SK-MEL-5 (cell line): ENCODE data around the gene C13orf46. TPM values are rescaled to one million over a fixed set of nuclear protein-coding genes. Genes with fewer than 3 reads are reported as not detected.

Experiments used
- DNase-seq: peaks from one replicate; pipeline ENCODE4 v3.0.0-alpha.2; 2016; ENCODE audit warnings: low read depth, low spot score
- in situ Hi-C: cut with HindIII; loops from 2 replicates; pipeline ENCODE4 v1.10.0; 2016; ENCODE audit warnings: low sequenced_read_pairs, high pct_unique_total_duplicates, low pct_unique_long_range_greater_than_20kb
- total RNA-seq: library from RNA; depleted of rRNA; stranded (reverse); fragments of >200 nt; shearing (Covaris generic); gene quantifications from 2 replicates; pipeline ENCODE4 v1.2.3, GENCODE V29; 2014

The C13orf46 gene
- total RNA-seq, 1 experiment from 2014 or later = not detected

DNA sequence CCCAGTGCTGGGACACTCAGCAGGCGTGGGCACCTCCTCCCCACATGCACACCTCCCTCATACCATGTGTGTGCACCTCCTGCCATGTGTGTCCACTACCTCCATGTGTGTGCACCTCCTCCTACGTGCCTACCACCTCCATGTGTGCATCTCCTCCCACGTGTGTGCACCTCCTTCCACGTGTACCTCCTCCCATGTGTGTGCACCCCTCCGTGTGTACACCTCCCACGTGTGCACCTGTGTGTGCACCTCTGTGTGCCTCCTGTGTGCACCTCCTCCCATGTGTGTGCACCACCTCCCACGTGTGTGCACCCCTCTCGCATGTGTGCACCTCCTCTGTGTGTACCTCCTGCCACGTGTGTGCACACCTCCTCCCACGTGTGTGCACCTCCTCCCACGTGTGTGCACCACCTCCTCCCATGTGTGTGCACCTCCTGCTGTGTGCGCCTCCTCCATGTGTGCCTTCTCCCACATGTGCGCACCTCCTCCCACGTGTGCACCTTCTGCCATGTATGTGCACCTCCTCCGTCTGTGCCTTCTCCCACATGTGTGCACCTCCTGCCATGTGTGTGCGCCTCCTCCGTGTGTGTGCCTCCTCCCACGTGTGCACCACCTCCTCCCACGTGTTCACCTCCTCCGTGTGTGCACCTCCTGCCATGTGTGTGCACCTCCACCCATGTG is 6.1 kb upstream of the C13orf46 start:
- DNase-seq = no peak
- in situ Hi-C loops = no loop called here

DNA sequence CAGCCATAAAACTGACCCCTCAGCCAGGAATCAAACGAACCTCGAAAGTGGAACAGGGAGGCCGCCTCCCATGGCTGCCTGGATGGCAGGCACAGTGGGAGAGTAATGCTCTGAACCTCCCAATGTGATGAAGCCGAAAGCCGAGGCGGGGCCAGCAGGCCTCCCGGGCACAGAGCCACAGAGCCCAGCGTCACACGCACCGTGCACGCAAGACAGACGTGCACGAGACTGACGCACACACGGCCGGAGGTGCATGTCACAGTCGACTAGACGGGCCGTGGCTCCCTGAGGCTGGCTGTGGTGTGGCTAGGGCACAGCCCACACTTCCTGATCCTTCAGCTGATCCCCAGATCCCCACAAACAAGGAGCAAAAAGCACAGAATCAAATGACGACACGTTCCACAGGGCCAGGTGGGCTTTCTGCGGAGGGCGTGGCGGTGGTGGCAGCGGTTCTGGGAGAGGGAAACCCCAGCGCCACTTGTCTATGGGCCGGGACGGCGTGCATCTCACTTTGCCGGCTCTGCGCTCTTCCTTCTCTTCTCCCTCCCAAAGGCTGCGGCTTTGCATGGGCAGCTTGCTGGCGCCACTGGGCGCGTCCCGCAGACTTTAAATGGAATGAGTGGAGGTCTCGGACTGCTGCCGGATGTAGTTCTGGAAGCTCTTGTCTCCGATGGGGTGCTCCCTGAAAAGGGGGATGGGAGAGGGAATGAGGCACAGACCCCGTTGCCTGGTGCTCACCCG is 5.0 kb upstream of the C13orf46 start:
- DNase-seq = no peak
- in situ Hi-C loops = no loop called here

DNA sequence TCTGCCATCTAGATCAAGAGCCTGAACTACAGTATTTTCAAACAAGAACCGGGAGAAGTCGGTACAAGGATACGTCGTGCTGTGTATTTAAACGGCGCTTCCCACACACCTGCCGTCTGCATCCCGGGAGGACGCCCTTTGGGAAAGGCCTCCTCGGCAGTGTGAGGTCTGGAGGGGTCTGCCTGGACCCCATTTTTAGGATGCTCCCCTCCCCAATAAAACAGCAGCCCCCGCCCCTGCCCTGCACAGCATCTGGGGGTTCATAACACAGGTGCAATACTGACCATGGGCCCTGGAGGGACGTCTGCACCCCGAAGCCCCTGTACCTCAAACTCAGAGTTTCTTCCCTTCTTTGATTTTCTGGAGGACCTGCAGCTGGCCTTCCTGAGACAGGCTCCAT is 4.1 kb upstream of the C13orf46 start:
- in situ Hi-C loops = no loop called here
- DNase-seq = no peak

DNA sequence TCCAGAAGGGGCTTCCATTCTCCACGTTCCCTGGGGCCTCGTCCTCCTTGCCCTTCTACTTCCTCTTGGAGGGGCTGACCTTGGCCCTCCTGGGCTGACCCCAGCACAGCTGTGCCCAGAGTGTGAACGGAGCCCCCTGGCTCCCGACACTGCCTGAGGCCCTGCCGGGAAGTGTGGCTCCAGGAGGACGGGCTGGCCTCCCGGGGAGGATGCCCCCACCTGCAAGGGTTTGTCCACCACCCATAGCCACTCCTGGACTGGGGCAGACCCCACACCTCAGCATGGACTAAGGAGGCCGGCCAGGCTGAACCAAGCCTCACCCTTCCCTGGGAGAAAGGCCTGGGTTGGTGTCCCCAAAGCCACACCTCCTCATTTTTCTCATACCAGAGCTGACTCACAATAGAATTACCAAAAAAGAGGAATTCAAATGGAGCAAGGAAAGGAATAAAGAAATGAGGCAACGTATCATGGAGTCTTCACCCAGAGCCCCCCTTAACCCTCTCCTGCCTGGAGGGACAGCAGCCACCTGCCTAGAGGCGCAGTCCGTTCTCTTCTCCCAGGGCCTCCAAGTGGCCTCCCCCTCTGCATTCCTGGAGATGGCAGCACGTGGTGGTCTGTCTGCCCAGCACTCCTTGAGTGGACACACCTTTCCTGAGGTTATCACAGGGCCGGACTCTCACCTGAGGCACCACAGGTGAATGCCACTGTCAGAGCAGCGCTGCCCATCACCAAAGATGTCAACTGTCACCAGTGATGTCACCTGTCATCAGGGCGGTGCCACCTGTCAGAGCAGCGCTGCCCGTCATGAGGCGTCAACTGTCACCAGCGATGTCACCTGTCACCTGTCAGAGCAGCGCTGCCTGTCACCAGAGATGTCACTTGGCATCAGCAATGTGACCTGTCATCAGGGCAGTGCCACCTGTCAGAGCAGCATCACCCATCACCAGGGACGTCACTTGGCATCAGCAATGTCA is 3.1 kb upstream of the C13orf46 start:
- no peak for DNase-seq
- in situ Hi-C loops = no loop called here

DNA sequence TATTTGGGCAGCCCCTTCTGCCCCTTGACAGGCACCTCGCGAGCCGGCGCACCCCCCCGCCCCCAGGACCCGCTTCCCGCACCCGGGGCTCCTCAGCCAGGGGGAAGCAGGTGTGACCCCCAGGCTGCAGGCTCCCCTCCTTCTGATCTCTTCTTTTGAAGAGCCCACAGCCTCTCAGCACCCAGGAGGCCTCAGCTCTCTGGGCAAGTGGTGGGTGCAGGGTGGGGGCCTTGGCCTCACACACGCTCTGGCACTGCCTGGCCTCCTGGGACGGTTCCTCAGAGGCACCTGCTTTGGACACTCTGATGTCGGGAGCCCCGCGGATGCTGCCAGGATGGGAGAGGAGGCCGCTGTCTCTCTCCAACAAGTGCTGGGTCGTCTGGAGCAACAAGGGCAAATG is 1.5 kb upstream of the C13orf46 start:
- DNase-seq = no peak
- in situ Hi-C loops = no loop called here

DNA sequence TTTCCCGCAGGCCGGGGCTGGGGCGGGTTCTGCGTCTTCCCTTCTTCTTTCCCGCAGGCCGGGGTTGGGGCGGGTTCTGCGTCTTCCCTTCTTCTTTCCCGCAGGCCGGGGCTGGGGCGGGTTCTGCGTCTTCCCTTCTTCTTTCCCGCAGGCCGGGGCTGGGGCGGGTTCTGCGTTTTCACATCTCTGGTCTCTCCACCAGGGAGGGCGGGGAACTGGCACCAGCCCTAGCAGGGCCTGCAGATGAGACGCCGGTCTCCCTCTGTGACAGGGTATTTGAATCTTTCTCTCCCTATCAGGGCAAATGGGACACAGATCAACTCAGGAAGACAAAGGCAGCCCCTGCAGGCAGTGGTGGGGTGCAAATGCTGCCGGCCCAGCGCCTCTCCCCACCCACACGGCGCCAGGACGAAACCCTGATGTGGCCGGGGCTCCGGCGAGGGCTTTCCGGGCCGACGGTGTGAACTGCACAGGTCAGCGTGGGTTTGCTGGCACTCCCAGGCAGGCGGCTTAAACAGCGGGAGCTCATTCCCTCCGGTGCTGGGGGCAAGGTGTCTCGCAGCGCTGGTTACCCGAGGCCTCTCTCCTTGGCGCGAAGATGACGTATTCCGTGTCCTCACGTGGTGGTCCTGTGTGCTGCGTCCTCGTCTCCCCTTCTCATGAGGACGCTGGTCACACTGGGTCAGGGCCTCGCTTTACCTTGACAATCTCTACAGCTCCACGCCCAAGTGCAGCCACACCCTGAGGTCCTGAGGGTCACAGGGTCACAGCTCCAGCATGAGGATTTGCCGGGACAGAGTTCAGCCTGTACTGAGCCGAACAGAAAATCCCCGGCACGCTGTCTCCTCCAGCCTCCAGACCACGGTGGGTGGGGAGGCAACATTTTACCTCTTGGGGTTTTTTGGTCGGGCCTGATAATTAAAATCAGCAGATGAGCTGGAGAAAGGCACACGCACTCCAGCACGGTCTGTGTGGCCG is 717 bp upstream of the C13orf46 start:
- in situ Hi-C loops = no loop called here
- no peak for DNase-seq

DNA sequence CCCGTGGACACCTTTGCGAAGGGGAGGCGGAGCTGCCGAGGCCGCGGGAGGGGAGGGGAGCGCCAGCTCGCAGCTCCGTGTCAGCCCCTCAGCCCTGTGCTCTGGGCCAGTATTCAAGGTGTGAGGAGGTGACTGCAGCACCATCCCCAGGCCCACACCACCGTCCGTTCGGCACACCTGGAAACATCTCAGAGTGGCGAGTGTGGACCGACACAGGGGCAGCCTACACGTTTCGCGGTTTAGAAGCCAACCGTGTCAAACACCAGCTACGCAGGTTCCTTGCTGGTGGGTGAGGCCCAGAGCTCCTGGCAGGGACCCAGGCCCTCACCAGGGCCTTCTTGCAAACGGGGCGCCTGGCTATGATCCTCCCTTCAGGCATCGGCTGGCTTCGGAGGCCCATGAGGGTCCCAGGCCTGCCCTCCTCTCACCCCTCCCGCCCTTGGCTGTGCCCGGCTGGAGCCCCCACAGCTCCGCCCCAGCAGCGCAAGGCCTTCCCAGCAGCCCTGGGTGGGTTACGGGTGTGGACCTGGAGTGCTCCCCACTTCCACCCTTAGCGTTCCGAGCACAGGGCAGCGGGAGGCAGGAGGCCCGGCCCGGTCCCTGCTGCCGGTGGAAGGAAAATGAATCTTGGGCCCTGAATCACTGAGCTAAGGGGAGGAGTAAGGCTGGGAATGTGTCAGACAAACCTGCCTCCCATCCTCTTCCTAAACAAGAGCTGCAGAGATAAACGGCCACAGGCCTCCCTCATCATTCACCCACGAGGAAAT is 1.2 kb downstream of the C13orf46 start:
- no peak for DNase-seq

DNA sequence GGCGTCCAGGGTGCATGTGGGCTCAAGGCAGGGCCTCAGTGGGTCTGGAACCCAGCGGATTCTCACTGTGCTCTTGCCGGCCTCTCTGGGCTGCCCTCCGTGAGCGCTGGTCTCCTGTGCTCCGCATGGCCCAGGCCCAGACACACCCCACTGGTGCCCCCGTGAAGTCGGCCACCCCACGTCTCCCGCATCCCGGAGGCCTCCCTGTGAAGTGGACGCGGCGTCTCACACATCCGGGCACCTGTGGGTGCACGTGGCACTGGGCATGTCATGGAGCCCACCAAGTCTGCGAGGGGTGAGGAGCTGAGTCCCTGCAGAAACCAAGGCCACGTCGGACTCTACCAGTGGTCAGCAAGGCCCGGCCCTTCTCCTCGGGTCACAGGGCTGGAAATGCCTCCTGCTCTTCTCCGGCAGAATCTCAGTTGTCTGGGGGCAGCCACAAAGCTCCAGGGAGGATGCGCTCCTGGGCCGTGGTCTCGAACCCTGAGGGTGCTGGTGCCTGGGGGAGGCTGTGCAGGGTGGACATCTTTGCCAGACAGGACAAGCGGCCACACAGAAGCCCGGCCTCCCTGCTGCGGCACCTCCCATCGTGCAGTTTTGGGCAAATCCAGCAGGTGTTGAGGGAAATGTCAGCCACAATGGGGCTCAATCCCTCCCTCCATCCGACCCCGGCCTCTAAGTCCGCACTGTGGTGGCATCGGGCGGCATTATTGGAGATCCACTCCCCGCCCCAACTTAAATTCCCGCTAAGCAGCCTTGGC is 2.2 kb downstream of the C13orf46 start:
- DNase-seq = no peak

More for the DNA sequence above, 1.2 kb downstream of the C13orf46 start:
- in situ Hi-C loops = no loop called here

DNA sequence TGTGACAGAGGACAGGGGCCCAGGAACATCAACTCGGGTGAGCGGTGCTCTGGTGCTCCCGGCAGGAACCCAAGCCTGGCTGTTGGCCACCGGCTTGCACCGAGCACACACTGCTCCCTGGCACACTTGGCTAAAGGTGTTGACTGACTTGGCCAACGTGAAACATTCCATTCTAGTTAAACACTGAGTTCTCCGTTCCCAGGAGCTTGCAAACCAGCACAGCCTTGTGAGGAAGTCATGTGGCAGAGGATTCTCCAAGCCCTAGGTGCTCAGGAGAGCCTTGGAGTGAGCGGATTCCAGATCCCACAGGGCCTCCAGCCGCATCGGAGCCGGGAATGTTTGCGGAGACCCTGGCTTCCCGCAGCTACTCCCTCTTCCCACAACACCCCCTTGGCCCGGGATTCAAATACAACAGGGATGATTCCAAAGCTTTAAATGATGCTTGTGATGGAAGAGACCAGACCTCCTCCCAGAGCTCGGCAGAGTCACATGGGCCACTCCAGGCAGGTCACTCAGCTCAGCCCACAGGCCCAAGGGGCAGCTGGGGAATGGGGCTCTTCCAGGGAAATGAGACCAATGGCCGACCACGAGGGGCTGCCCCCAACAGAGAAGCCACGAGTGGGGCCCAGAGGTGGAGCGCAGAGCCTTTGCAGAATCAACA is 2.9 kb downstream of the C13orf46 start:
- DNase-seq = no peak
- in situ Hi-C loops = no loop called here

More for the DNA sequence above, 2.2 kb downstream of the C13orf46 start:
- in situ Hi-C loops = no loop called here

DNA sequence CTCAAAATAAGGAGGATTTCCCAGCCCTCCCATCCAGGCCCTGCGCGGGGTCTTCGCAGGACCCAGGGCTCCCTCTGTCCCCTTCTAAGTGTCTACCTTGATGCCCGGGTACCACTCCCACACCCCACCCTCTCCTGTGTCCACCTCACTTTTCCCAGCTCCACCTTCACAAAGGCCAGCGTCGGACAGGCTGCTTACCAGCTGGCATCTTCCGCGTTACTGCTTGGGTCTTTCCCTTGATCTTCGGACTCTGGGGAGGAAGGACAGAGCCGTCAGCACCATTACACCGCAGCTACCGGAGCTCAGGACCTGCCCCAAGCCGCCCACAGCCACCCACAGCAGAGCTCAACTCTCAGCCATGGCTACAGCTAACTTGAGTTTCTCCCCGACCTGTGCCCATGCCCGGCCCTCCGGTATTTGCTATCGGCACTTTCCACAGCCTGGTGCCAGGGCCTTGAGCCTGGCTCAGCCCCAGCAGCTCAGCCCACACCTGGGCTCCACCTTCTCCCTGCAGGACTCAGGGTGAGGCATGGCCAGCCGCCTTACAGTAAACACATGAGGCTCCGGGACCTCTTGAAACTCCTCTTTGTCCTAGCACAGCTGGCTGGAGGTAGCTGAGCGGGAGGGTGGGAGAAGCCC is 3.8 kb downstream of the C13orf46 start:
- in situ Hi-C loops = no loop called here

DNA sequence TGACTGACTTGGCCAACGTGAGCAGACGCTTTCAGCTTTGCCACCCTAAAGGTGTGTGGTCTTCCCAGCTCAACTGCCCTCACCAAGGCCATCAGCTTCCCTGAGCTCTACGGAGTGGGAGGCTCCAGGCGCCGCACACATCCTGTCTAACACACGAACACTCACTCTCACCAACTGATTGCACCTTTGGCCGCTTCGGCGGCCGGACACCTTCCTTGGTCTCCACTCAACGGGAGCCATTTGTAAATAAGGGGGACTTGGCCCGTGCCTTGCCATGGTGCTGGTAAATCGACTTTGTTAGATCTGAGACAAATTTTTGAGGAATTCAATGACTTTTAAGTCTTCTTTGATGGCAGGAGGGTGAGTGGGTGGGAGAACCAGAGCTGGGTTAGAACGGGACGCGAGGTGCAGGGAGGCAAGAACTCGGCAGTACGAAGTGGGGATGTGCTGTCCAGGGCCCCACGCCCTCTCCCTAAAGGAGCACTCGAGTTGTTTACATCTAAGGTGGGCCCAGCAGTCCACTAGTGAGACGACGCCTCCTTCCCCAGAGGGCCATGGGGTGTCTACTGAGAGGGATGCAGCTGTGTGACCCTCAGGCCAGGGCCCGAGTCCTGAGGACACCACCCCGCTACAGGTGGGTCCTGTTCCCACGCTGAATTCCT is 4.4 kb downstream of the C13orf46 start:
- in situ Hi-C loops = no loop called here
- no peak for DNase-seq

More for the DNA sequence above, 3.8 kb downstream of the C13orf46 start:
- no peak for DNase-seq

DNA sequence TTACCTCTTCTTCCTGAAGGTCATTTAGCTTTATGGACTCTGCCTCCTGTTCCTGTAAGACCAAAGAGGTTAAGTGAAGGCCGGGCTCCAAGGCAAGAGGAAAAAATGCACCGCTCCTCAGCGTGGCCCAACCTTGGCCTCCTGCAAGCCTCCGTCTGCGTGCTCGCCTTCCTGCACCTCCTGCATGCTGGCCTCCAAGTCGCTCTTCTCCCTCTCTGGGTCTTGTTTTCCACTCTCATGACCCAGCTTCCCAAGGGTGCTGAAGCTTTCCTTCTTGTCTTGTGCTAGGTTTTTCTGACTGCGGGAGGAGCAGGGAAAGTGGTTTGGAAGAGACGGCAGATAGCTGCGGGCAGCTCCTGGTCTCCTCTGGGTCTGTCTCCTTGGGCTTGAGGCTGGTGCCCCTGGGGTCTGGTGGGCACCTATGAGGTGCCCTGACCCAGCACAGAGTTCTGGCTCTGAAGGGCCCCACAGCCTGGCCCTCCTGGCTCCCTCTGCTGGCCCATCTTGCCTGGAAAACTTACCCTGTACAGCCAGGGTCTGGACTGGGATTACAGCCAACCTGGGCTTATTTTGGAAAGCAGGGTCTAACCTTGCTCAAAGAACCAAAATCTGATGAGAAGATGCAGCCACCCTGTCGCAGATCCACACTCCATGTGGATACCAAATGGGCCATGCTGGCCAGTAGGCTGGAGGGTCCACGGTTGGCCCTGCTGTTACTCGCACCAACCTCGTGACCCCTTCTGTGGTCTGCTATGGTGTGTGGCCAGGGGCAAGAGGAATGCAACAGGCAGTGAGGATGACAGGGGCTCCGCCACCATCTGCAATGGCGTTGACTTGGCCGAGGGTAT is 5.2 kb downstream of the C13orf46 start:
- in situ Hi-C loops = no loop called here

DNA sequence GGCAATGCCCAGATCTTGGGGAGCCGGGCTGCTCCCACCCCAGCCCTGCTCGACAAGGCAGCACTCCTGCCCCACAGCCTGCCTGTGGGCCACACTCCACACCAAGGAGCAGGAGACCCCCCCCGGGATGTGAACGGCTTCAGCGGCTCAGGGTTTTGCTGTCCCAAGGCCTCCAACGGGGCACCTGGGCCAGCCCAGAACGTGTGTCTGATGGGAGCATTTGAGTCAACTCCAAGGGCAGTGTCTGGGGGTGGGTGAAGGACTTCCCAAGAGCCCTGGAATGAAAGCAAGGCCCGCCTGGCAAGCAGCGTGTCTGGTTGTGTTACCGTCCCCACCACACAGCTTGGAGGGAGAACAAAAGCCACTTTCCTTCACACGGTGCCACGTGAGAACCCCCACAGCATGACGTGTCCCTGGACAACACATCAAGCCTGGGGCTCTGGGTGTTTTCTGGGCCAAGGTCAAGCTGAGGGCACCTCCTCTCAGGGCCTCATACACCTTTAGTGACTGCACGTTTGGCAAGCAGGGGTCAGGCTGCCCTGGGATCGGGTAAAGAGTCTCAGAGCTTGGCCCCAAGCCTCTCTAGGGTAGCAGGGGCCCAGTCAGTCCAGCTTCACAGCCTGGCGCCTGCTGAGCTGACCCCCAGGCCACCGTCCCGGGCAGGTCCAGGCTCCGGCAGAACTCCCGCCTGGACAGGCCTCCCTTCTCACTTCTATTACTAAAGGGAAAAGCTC is 6.0 kb downstream of the C13orf46 start:
- in situ Hi-C loops = no loop called here
- no peak for DNase-seq

More for the DNA sequence above, 5.2 kb downstream of the C13orf46 start:
- DNase-seq = no peak
